Ovary (tissue), 3 donors: Measurements from ENCODE around the gene GARNL3.

ENCODE experiments used
- CTCF ChIP-seq, 3 donors: fragments of 450-650 bp in 2 of 3; fragments of 200-600 bp in 1 of 3; IDR thresholded peaks; one replicate each; pipeline versions ENCODE4 v1.5.1 to v1.8.0; 2016 to 2022; ENCODE audit warnings: antibody characterized with exemption in 3 of 3, mild to moderate bottlenecking in 1 of 3
- EP300 ChIP-seq: sonication (generic); formaldehyde crosslinking; IDR thresholded peaks from one replicate; pipeline ENCODE4 v1.6.1; 2017; ENCODE audit warnings: antibody characterized with exemption
- donor health status: DM: no; HTN: no; CAD: no.

GRCh38 chr9:127280880-127281660 is 16.5 kb downstream of the GARNL3 start:
- TF ChIP-seq CTCF (IDR thresholded peaks at IDR 0.05) (no peak), EP300 (no peak)
